ENCODE results near the gene PGLYRP1. TPM values are rescaled to one million over a fixed set of nuclear protein-coding genes. Genes with fewer than 3 reads are reported as not detected.

Gene PGLYRP1
- total RNA-seq, 1 donor from 2014 or later = not detected

- Histone ChIP-seq H3K9ac (no peak overlapping the region), H3K4me2 (no peak overlapping the region), H4K20me1 (ENCODE audit: low read depth) (no peaks in the 10 kb centered on the region), H3K27me3 (peaks cover 11% of the 10 kb centered on the region), H3F3A (ENCODE audit: low read depth) (peaks cover 10% of the 10 kb centered on the region), H3K36me3 (no peaks in the 10 kb centered on the region), H3K79me2 (ENCODE audit: low read depth) (no peaks in the 10 kb centered on the region), H3K27ac (no peak overlapping the region), H3K4me1 (no peaks in the 10 kb centered on the region), H2AFZ (replicated peaks) (no peak overlapping the region), H3K4me3 (no peak overlapping the region), H3K9me3 (ENCODE audit: low read depth) (no peaks in the 10 kb centered on the region)
- DNase-seq (ENCODE audit: low spot score) = no peak
- Mint-ChIP-seq H3K4me1 (peaks cover 67% of the 10 kb centered on the region), H3K4me3 (peak overlapping the region; percentile 33), H3K27ac (no peak overlapping the region), H3K9me3 (no peaks in the 10 kb centered on the region), H3K27me3 (ENCODE audit: insufficient read depth, low read depth) (peaks cover 15% of the 10 kb centered on the region), H3K36me3 (no peaks in the 10 kb centered on the region)
- no peak for TF ChIP-seq EZH2phosphoT487 (IDR thresholded peaks at IDR 0.05)
- TF ChIP-seq, protein P1, sequence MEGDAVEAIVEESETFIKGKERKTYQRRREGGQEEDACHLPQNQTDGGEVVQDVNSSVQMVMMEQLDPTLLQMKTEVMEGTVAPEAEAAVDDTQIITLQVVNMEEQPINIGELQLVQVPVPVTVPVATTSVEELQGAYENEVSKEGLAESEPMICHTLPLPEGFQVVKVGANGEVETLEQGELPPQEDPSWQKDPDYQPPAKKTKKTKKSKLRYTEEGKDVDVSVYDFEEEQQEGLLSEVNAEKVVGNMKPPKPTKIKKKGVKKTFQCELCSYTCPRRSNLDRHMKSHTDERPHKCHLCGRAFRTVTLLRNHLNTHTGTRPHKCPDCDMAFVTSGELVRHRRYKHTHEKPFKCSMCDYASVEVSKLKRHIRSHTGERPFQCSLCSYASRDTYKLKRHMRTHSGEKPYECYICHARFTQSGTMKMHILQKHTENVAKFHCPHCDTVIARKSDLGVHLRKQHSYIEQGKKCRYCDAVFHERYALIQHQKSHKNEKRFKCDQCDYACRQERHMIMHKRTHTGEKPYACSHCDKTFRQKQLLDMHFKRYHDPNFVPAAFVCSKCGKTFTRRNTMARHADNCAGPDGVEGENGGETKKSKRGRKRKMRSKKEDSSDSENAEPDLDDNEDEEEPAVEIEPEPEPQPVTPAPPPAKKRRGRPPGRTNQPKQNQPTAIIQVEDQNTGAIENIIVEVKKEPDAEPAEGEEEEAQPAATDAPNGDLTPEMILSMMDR (IDR thresholded peaks at IDR 0.05) = no peak
- TF ChIP-seq EZH2 (IDR thresholded peaks at IDR 0.05) = no peak
These were observed 44.7 kb downstream of the PGLYRP1 start for GRCh38 chr19:45978156-45978555.

GRCh38 chr19:45976178-45976577, 46.7 kb downstream of the PGLYRP1 start:
- H3K27me3 ChIP-seq = peaks cover 30% of the 10 kb centered on the region
- DNase-seq (ENCODE audit: low spot score) = peak; percentile 50
- Mint-ChIP-seq H3K27me3 (ENCODE audit: insufficient read depth, low read depth) (peaks cover 16% of the 10 kb centered on the region), H3K9me3 (no peaks in the 10 kb centered on the region), H3K4me3 (peak overlapping the region; percentile 73), H3K4me1 (peaks cover 65% of the 10 kb centered on the region), H3K27ac (peak overlapping the region; percentile 89), H3K36me3 (peaks cover 2% of the 10 kb centered on the region)
- H2AFZ ChIP-seq (replicated peaks) = no peak overlapping the region
- no peaks in the 10 kb centered on the region for H3K79me2 ChIP-seq (ENCODE audit: low read depth)
- H4K20me1 ChIP-seq (ENCODE audit: low read depth) = peaks cover 8% of the 10 kb centered on the region
- TF ChIP-seq EZH2phosphoT487 (IDR thresholded peaks at IDR 0.05) (no peak), EZH2 (IDR thresholded peaks at IDR 0.05) (no peak)
- TF ChIP-seq, protein P1 (IDR thresholded peaks at IDR 0.05) = no peak
- no peaks in the 10 kb centered on the region for H3K36me3 ChIP-seq
- H3K9me3 ChIP-seq (ENCODE audit: low read depth) = no peaks in the 10 kb centered on the region
- H3K27ac ChIP-seq = no peak overlapping the region
- no peak overlapping the region for H3K9ac ChIP-seq
- no peak overlapping the region for H3K4me2 ChIP-seq
- H3K4me1 ChIP-seq = no peaks in the 10 kb centered on the region
- H3F3A ChIP-seq (ENCODE audit: low read depth) = peaks cover 17% of the 10 kb centered on the region
- no peak overlapping the region for H3K4me3 ChIP-seq

DNA sequence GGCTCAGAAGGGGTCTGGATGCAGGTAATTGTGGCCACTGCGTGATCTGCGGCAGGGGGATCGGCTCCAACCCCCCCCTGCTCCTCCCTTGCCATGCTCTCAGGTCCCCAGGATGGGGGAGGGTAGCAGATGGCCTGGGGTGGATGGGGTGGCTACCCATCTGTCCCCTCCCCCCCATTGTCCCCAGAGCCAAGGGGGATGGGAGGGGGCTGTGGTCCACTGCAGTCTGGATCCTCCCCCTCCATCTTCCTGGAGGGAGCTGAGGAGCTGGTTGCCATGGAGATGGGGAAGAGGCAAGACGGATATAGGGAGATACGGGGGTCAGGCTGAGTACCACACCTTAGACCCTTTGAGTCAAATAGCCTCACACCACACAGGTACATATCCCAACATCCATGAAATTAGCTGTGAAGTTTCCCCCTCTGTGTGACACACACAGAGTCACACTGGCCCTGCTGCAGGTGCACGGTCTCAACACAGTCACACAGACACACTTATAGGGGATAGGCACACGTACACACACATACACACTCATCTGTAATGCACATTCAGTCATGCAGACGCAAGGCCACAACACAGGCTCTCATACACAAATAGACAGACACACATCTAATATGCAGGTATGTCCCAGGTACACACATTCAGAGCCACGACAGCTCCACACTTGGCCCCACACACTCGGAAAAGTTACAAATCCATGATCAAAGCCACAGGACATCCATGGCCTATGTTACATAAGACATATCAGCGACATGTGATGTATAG, 47.4 kb downstream of the PGLYRP1 start:
- Histone ChIP-seq H3K4me1 (no peaks in the 10 kb centered on the region), H3K4me3 (no peak overlapping the region), H3K4me2 (no peak overlapping the region), H3F3A (ENCODE audit: low read depth) (peaks cover 20% of the 10 kb centered on the region), H3K27ac (no peak overlapping the region), H3K9ac (no peak overlapping the region), H4K20me1 (ENCODE audit: low read depth) (peaks cover 8% of the 10 kb centered on the region), H3K36me3 (no peaks in the 10 kb centered on the region), H2AFZ (replicated peaks) (no peak overlapping the region), H3K79me2 (ENCODE audit: low read depth) (no peaks in the 10 kb centered on the region), H3K27me3 (peaks cover 33% of the 10 kb centered on the region), H3K9me3 (ENCODE audit: low read depth) (no peaks in the 10 kb centered on the region)
- Mint-ChIP-seq H3K27me3 (ENCODE audit: insufficient read depth, low read depth) (peaks cover 12% of the 10 kb centered on the region), H3K9me3 (no peaks in the 10 kb centered on the region), H3K4me1 (peaks cover 64% of the 10 kb centered on the region), H3K4me3 (peak overlapping the region; percentile 82), H3K27ac (peak overlapping the region; percentile 89), H3K36me3 (peaks cover 2% of the 10 kb centered on the region)
- peak; percentile 46 for DNase-seq (ENCODE audit: low spot score)
- TF ChIP-seq, protein P1 (IDR thresholded peaks at IDR 0.05) = no peak
- TF ChIP-seq EZH2phosphoT487 (IDR thresholded peaks at IDR 0.05) (no peak), EZH2 (IDR thresholded peaks at IDR 0.05) (no peak)

Measured in neural progenitor cell (in vitro differentiated cells).